HEK293 (cell line): ENCODE measurements around the gene B3GALT5.

Experiments
- CTCF ChIA-PET: fragments of 350-600 bp; formaldehyde crosslinking; extraction: SDS; loops from one replicate; lab custom pipeline; 2021; ENCODE audit warnings: antibody characterized with exemption; lab: Yijun Ruan, JAX
- POLR2A ChIA-PET: fragments of 300-600 bp; formaldehyde crosslinking; extraction: SDS; loops from one replicate; lab custom pipeline; 2020; ENCODE audit warnings: antibody characterized with exemption, inconsistent platforms; lab: Yijun Ruan, JAX
- H3K27ac ChIP-seq: fragments of 200-500 bp; sonication (Bioruptor generic); 2 replicates; pipeline ENCODE4 v1.5.1; 2014; ENCODE audit warnings: low read depth, low read length, control low read depth, inconsistent platforms; ENCODE audit errors: extremely low read depth
- H3K36me3 ChIP-seq, 2 experiments: fragments of 200-500 bp in 1 of 2; sonication (Bioruptor generic) in 1 of 2; 1 replicate in 1 of 2; 2 replicates in 1 of 2; pipeline ENCODE4 v1.5.1; 2014 to 2017; ENCODE audit warnings: inconsistent platforms in 2 of 2, low read length in 2 of 2; ENCODE audit not compliant: control insufficient read depth in 2 of 2, insufficient read depth in 1 of 2
- H3K4me1 ChIP-seq: fragments of 200-500 bp; sonication (Bioruptor generic); 2 replicates; pipeline ENCODE4 v1.5.1; 2014; ENCODE audit warnings: mild to moderate bottlenecking, low read length, inconsistent platforms; ENCODE audit not compliant: control insufficient read depth, insufficient read depth
- H3K4me3 ChIP-seq: 2 replicates; pipeline ENCODE4 v1.5.1; 2011; ENCODE audit warnings: low read depth, mild to moderate bottlenecking, control low read depth, low read length, moderate library complexity
- H3K9me3 ChIP-seq: fragments of 200-500 bp; sonication (Bioruptor generic); 2 replicates; pipeline ENCODE4 v1.5.1; 2014; ENCODE audit warnings: low read depth, low read length, inconsistent platforms; ENCODE audit not compliant: control insufficient read depth, insufficient read depth
- HOXD13 ChIP-seq: sonication (generic); formaldehyde crosslinking; IDR thresholded peaks from 2 replicates; pipeline ENCODE4 v1.8.0; 2022; ENCODE audit warnings: missing genetic modification reagents, borderline replicate concordance
- KLF10 ChIP-seq: fragments of 450-650 bp; IDR thresholded peaks from 2 replicates; pipeline ENCODE4 v1.5.1; 2018; ENCODE audit warnings: missing biosample characterization, mild to moderate bottlenecking, missing genetic modification characterization
- PATZ1 ChIP-seq: fragments of 450-650 bp; formaldehyde crosslinking; IDR thresholded peaks from 2 replicates; pipeline ENCODE4 v1.5.1; 2016; ENCODE audit warnings: missing biosample characterization, missing genetic modification characterization
- ZBTB20 ChIP-seq: fragments of 450-650 bp; formaldehyde crosslinking; IDR thresholded peaks from 2 replicates; pipeline ENCODE4 v1.5.1; 2016; ENCODE audit warnings: missing biosample characterization, missing genetic modification characterization
- ZBTB6 ChIP-seq: fragments of 450-650 bp; formaldehyde crosslinking; IDR thresholded peaks from 2 replicates; pipeline ENCODE4 v1.5.1; 2017; ENCODE audit warnings: missing biosample characterization, missing genetic modification characterization
- ZNF132 ChIP-seq: fragments of 450-650 bp; formaldehyde crosslinking; IDR thresholded peaks from 2 replicates; pipeline ENCODE4 v1.5.1; 2017; ENCODE audit warnings: missing biosample characterization, missing genetic modification characterization, borderline replicate concordance
- ZNF148 ChIP-seq: fragments of 450-650 bp; formaldehyde crosslinking; IDR thresholded peaks from 2 replicates; pipeline ENCODE4 v1.5.0; 2017; ENCODE audit warnings: missing biosample characterization, missing genetic modification characterization, borderline replicate concordance
- ZNF202 ChIP-seq: fragments of 450-650 bp; formaldehyde crosslinking; IDR thresholded peaks from 2 replicates; pipeline ENCODE4 v1.5.1; 2016; ENCODE audit warnings: missing biosample characterization, missing genetic modification characterization, borderline replicate concordance
- ZNF24 ChIP-seq: fragments of 450-650 bp; formaldehyde crosslinking; IDR thresholded peaks from 2 replicates; pipeline ENCODE4 v1.5.1; 2016; ENCODE audit warnings: missing biosample characterization, missing genetic modification characterization
- ZNF26 ChIP-seq: fragments of 450-650 bp; formaldehyde crosslinking; IDR thresholded peaks from 2 replicates; pipeline ENCODE4 v1.5.1; 2016; ENCODE audit warnings: missing biosample characterization, missing genetic modification characterization
- ZNF292 ChIP-seq: fragments of 450-650 bp; formaldehyde crosslinking; IDR thresholded peaks from 2 replicates; pipeline ENCODE4 v1.5.1; 2016; ENCODE audit warnings: low read depth, missing biosample characterization, missing genetic modification characterization, borderline replicate concordance
- ZNF394 ChIP-seq: fragments of 450-650 bp; formaldehyde crosslinking; IDR thresholded peaks from 2 replicates; pipeline ENCODE4 v1.5.1; 2016; ENCODE audit warnings: missing biosample characterization, missing genetic modification characterization, mild to moderate bottlenecking, moderate library complexity, borderline replicate concordance
- ZNF555 ChIP-seq: fragments of 450-650 bp; formaldehyde crosslinking; conservative IDR thresholded peaks from 2 replicates; pipeline ENCODE4 v1.5.1; 2017; ENCODE audit warnings: missing biosample characterization, mild to moderate bottlenecking, missing genetic modification characterization, inconsistent platforms
- ZNF629 ChIP-seq: fragments of 450-650 bp; formaldehyde crosslinking; IDR thresholded peaks from 2 replicates; pipeline ENCODE4 v1.5.1; 2017; ENCODE audit warnings: missing biosample characterization, missing genetic modification characterization
- ZNF837 ChIP-seq: fragments of 450-650 bp; formaldehyde crosslinking; IDR thresholded peaks from 2 replicates; pipeline ENCODE4 v1.5.1; 2016; ENCODE audit warnings: missing biosample characterization, missing genetic modification characterization
- ZNF843 ChIP-seq: fragments of 450-650 bp; formaldehyde crosslinking; IDR thresholded peaks from 2 replicates; pipeline ENCODE4 v1.5.1; 2016; ENCODE audit warnings: missing biosample characterization, missing genetic modification characterization
- ZSCAN18 ChIP-seq: fragments of 450-650 bp; formaldehyde crosslinking; IDR thresholded peaks from 2 replicates; pipeline ENCODE4 v1.5.1; 2016; ENCODE audit warnings: missing biosample characterization, missing genetic modification characterization

The B3GALT5 gene

GRCh38 chr21:39641827-39642450 lies 29.2 kb downstream of the B3GALT5 start:
- TF ChIP-seq ZNF132 (tag by site-specific recombination), result no peak
- no peak for TF ChIP-seq ZSCAN18 (tag by site-specific recombination)
- no peak for TF ChIP-seq ZNF837
- TF ChIP-seq ZNF24 (tag by site-specific recombination), result no peak
- no peak for TF ChIP-seq ZNF26 (tag by site-specific recombination)
- no peak for TF ChIP-seq ZNF148
- no peak for TF ChIP-seq ZNF555 (tag by site-specific recombination)
- TF ChIP-seq KLF10, result no peak
- TF ChIP-seq ZNF843 (tag by site-specific recombination), result no peak
- no peak for TF ChIP-seq HOXD13 (CRISPR knock-in tag)
- H3K27ac ChIP-seq, result no peak overlapping the region
- CTCF ChIA-PET, result interaction anchor here (0.6 to 1.9 kb wide), 3 partner anchors 11 to 1527 kb away, joined by 3 to 5 read pairs (median 4); no protein-coding TSS in a partner anchor
- H3K4me3 ChIP-seq, result no peak overlapping the region
- H3K36me3 ChIP-seq, result no peaks in the 10 kb centered on the region
- H3K4me1 ChIP-seq, result no peaks in the 10 kb centered on the region
- POLR2A ChIA-PET, result no interaction called here
- no peaks in the 10 kb centered on the region for H3K9me3 ChIP-seq

- CTCF ChIA-PET, result interaction anchor here (0.6 to 1.1 kb wide), 3 partner anchors 11 to 127 kb away, joined by 3 to 5 read pairs (median 4); no protein-coding TSS in a partner anchor
- no peak overlapping the region for H3K27ac ChIP-seq
- TF ChIP-seq ZNF629 (no peak), PATZ1 (no peak), ZBTB20 (tag by site-specific recombination) (no peak), ZNF292 (tag by site-specific recombination) (no peak), ZBTB6 (tag by site-specific recombination) (no peak), ZNF394 (no peak), ZNF202 (no peak)
- TF ChIP-seq, all 188 proteins: peak for 0
- no peaks in the 10 kb centered on the region for H3K9me3 ChIP-seq
- POLR2A ChIA-PET, result no interaction called here
- H3K36me3 ChIP-seq, result no peaks in the 10 kb centered on the region
- no peaks in the 10 kb centered on the region for H3K4me1 ChIP-seq
- no peak overlapping the region for H3K4me3 ChIP-seq
Observed at GRCh38 chr21:39644062-39644560, 31.4 kb downstream of the B3GALT5 start.
